Left lung (tissue), 10 donors: ENCODE measurements around the gene GRIP2. TPM values are rescaled to one million over a fixed set of nuclear protein-coding genes. Genes with fewer than 3 reads are reported as not detected.

Source experiments
- ATAC-seq: fragments of 200-7000 bp; cut with Tn5 transposase; one replicate; pipeline ENCODE4 v1.9.1; 2020; ENCODE audit warnings: moderate library complexity
- DNase-seq, 4 donors: peaks; one replicate each; pipeline ENCODE4 v3.0.0-alpha.2; 2013 to 2020
- H3K27ac ChIP-seq, 2 donors: fragments of 200-600 bp; sonication (generic) in 1 of 2; one replicate each; pipeline versions ENCODE4 v1.5.0 to v1.8.0; 2020 to 2021
- H3K27me3 ChIP-seq, 2 donors: fragments of 200-600 bp; sonication (generic) in 1 of 2; one replicate each; pipeline versions ENCODE4 v1.5.0 to v1.8.0; 2020 to 2021
- H3K36me3 ChIP-seq, 2 donors: fragments of 200-600 bp; sonication (generic) in 1 of 2; one replicate each; pipeline versions ENCODE4 v1.5.0 to v1.8.0; 2020 to 2021
- H3K4me1 ChIP-seq, 2 donors: fragments of 200-600 bp; one replicate each; pipeline ENCODE4 v1.8.0; 2021
- H3K4me3 ChIP-seq, 2 donors: fragments of 200-600 bp; sonication (generic) in 1 of 2; one replicate each; pipeline versions ENCODE4 v1.5.0 to v1.8.0; 2020 to 2021; ENCODE audit warnings: mild to moderate bottlenecking in 1 of 2
- H3K9me3 ChIP-seq, 2 donors: fragments of 200-600 bp; sonication (generic) in 1 of 2; one replicate each; pipeline versions ENCODE4 v1.5.0 to v1.8.0; 2020 to 2021
- intact Hi-C, 2 donors: fragments of 100-400 bp; cut with DNase I; formaldehyde crosslinking; loops; one replicate each; pipeline versions ENCODE4 v1.11.2 to v1.14.2; 2022
- polyA plus RNA-seq, 6 donors: library from polyadenylated mRNA; unstranded; fragments of 120-200 nt; gene quantifications; one replicate each; pipeline ENCODE4 v1.2.1, GENCODE V29; 2013; ENCODE audit not compliant: insufficient read length in 6 of 6
- total RNA-seq, 2 donors: library from RNA; stranded (reverse); fragmentation: NEBNext Ultra II Directional; extraction: Animal tissue kit (Norgen Biotek cat#: 25700); gene quantifications; one replicate each; pipeline ENCODE4 v1.2.1, GENCODE V29; 2021
- TF ChIP-seq, protein P1 (sequence below), 2 donors: fragments of 200-600 bp; sonication (generic) in 1 of 2; IDR thresholded peaks; one replicate each; pipeline versions ENCODE4 v1.5.0 to v1.8.0; 2021; ENCODE audit warnings: antibody characterized with exemption in 2 of 2
- donor health status: DM: no; HTN: yes; CAD: no.
- donor health status: DM: no; HTN: no; CAD: no.

The GRIP2 gene
- total and polyA plus RNA-seq, 8 donors, result 0.31 to 1.9 (median 1.1) TPM

- Histone ChIP-seq H3K4me1 (no peaks in the 10 kb centered on the region), H3K27ac (no peak overlapping the region), H3K4me3 (no peak overlapping the region), H3K36me3 (no peaks in the 10 kb centered on the region), H3K27me3 (peaks cover 0 to 22% of the 10 kb centered on the region in 2 donors), H3K9me3 (no peaks in the 10 kb centered on the region)
- DNase-seq, result peak in 1 of 4 donors; percentile 69
- intact Hi-C loops, result no loop called here
- no peak for ATAC-seq
- TF ChIP-seq, protein P1, sequence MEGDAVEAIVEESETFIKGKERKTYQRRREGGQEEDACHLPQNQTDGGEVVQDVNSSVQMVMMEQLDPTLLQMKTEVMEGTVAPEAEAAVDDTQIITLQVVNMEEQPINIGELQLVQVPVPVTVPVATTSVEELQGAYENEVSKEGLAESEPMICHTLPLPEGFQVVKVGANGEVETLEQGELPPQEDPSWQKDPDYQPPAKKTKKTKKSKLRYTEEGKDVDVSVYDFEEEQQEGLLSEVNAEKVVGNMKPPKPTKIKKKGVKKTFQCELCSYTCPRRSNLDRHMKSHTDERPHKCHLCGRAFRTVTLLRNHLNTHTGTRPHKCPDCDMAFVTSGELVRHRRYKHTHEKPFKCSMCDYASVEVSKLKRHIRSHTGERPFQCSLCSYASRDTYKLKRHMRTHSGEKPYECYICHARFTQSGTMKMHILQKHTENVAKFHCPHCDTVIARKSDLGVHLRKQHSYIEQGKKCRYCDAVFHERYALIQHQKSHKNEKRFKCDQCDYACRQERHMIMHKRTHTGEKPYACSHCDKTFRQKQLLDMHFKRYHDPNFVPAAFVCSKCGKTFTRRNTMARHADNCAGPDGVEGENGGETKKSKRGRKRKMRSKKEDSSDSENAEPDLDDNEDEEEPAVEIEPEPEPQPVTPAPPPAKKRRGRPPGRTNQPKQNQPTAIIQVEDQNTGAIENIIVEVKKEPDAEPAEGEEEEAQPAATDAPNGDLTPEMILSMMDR (IDR thresholded peaks at IDR 0.05), result no peak
Observed at GRCh38 chr3:14574183-14574582, 34.0 kb upstream of the GRIP2 start.

GRCh38 chr3:14573706-14574105 is 33.6 kb upstream of the GRIP2 start:
- Histone ChIP-seq H3K9me3 (no peaks in the 10 kb centered on the region), H3K27ac (no peak overlapping the region), H3K27me3 (peaks cover 0 to 22% of the 10 kb centered on the region in 2 donors), H3K4me3 (no peak overlapping the region), H3K4me1 (no peaks in the 10 kb centered on the region), H3K36me3 (no peaks in the 10 kb centered on the region)
- ATAC-seq (no peak), DNase-seq (peak in 1 of 4 donors; percentile 61)
- TF ChIP-seq, protein P1 (IDR thresholded peaks at IDR 0.05), result no peak
- intact Hi-C loops, result no loop called here

DNA sequence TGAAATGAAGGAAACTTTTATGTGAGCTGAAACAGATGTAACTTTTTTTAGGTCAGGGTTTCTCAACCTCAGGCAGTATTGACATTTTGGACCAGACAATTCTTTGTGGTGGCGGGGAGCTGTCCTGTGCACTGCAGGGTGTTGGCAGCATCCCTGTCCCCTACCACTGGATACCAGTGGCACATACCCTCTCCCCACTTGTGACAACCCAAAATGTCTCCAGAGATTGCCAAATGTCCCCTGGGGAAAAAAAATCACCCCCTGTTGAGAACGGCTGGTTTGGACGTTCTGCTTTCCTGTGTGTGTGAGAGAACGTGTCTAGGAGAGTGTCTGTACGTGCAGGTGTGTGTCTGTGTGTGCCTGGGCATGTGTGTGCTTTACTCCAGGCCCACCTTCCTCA is 30.7 kb upstream of the GRIP2 start:
- no peaks in the 10 kb centered on the region for H3K9me3 ChIP-seq
- intact Hi-C loops, result no loop called here
- DNase-seq, result no peak
- no peak for ATAC-seq
- H3K27ac ChIP-seq, result peak overlapping the region in 1 of 2 donors; percentile 80
- TF ChIP-seq, protein P1 (IDR thresholded peaks at IDR 0.05), result no peak
- H3K4me3 ChIP-seq, result no peak overlapping the region
- no peaks in the 10 kb centered on the region for H3K4me1 ChIP-seq
- H3K36me3 ChIP-seq, result no peaks in the 10 kb centered on the region
- H3K27me3 ChIP-seq, result peaks cover 0 to 29% of the 10 kb centered on the region in 2 donors

DNA sequence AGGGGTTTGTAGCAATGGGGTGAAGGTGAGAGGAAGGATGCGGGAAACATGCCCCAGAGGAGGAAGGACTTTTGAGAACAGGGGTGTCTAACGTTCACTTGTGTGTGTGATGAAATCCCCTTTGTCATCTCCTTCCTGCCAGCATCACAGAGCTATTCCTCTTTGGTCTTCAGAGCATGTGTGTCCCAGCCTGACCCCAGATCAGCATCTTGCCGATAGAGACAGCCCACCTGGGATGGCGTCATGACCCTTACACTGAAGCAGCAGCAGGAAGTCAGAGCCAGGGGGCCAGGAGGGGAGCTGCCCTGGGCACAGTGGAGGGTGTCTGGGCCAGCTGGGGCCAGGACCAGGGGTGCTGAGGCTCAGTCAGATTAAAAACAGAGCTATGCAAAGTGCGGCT is 29.9 kb upstream of the GRIP2 start:
- Histone ChIP-seq H3K4me3 (no peak overlapping the region), H3K4me1 (no peaks in the 10 kb centered on the region), H3K27me3 (peaks cover 0 to 37% of the 10 kb centered on the region in 2 donors), H3K36me3 (no peaks in the 10 kb centered on the region), H3K9me3 (no peaks in the 10 kb centered on the region), H3K27ac (peak overlapping the region in 1 of 2 donors; percentile 80)
- DNase-seq (no peak), ATAC-seq (no peak)
- intact Hi-C loops, result no loop called here
- TF ChIP-seq, protein P1 (IDR thresholded peaks at IDR 0.05), result no peak

DNA sequence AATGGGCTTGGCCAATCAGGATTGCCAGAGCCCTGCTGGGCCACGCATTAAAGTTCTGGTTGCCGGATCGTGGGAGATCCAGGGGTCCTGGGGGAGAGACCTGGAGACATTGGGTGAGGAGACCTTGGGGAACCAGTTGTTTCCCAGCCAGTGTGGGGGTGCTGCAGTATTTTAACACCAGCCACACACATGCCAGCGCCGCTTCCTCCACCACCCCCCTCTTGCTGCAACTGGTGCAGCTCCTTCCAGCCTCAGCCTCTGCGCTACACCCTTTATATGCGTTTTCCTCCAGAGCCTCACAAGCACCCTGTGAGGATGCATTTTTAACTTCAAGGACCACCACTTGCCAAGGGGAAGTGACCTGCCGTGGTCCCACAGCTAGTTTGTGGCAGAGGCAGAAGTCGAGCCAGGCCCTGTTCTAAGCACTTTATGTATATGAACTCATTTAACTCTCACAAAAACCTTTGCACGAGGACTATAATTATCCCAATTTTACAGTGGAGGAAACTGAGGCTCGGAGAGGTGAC is 29.4 kb upstream of the GRIP2 start:
- no peaks in the 10 kb centered on the region for H3K4me1 ChIP-seq
- H3K27ac ChIP-seq, result peak overlapping the region in 1 of 2 donors; percentile 80
- no peak for ATAC-seq
- H3K4me3 ChIP-seq, result no peak overlapping the region
- peaks cover 0 to 42% of the 10 kb centered on the region in 2 donors for H3K27me3 ChIP-seq
- DNase-seq, result no peak
- TF ChIP-seq, protein P1 (IDR thresholded peaks at IDR 0.05), result no peak
- H3K36me3 ChIP-seq, result no peaks in the 10 kb centered on the region
- H3K9me3 ChIP-seq, result no peaks in the 10 kb centered on the region
- intact Hi-C loops, result no loop called here
